ENCODE measurements around the gene DPH1. TPM values are rescaled to one million over a fixed set of nuclear protein-coding genes. Genes with fewer than 3 reads are reported as not detected.

Gene DPH1
- total RNA-seq, 4 donors from 2014 or later: 27.4 to 41.8 (median 38.3) TPM

DNA sequence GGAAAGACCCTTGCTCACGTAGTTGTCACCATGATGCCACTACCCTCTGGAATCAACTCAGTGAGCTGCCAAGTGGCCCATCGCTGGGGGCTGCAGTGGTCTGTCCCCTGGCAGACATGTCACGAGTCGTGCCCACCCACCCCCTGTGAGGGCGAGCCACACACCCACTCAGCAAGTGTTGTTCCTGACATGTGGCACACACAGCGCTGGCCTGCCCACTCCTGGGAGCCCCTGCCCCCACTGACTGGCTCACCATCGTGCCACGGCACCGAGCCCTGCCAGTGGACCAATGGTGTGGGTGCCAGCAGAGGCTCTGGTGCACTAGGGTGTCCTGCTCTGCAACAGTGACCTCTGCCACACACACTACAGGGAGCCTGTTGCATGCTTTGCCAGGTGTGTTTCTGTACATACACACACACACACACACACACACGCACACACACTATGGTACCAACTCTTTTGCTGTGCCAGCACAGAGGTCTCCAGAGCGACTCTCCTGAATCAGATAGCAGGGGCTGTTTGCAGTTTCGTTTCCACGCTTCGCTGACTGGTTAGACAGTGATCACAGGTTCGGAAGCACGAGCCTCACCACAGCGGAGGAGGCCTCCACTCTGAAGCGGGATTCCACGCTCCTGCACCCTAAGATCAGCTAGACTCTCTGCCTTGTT is 12.5 kb upstream of the DPH1 start:
- no peak for TF ChIP-seq EP300 (IDR thresholded peaks at IDR 0.05)
- TF ChIP-seq, protein P1, sequence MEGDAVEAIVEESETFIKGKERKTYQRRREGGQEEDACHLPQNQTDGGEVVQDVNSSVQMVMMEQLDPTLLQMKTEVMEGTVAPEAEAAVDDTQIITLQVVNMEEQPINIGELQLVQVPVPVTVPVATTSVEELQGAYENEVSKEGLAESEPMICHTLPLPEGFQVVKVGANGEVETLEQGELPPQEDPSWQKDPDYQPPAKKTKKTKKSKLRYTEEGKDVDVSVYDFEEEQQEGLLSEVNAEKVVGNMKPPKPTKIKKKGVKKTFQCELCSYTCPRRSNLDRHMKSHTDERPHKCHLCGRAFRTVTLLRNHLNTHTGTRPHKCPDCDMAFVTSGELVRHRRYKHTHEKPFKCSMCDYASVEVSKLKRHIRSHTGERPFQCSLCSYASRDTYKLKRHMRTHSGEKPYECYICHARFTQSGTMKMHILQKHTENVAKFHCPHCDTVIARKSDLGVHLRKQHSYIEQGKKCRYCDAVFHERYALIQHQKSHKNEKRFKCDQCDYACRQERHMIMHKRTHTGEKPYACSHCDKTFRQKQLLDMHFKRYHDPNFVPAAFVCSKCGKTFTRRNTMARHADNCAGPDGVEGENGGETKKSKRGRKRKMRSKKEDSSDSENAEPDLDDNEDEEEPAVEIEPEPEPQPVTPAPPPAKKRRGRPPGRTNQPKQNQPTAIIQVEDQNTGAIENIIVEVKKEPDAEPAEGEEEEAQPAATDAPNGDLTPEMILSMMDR (IDR thresholded peaks at IDR 0.05): no peak
- no peak for TF ChIP-seq POLR2A (IDR thresholded peaks at IDR 0.05; ENCODE audit: low read depth)
- TF ChIP-seq POLR2AphosphoS5 (IDR thresholded peaks at IDR 0.05): no peak
- WGBS: 86% methylated on average over 17 of the region's 19 CpGs
- H3K36me3 ChIP-seq: no peaks in the 10 kb centered on the region
- no peak for DNase-seq (ENCODE audit: extremely low spot score)
- H3K27me3 ChIP-seq: peaks cover 0 to 30% (median 0%) of the 10 kb centered on the region in 4 donors
- H3K4me1 ChIP-seq: peaks cover 0 to 7% (median 1%) of the 10 kb centered on the region in 4 donors
- intact Hi-C loops (cut with DNase I): no loop called here
- H3K9me3 ChIP-seq: no peaks in the 10 kb centered on the region
- no peak overlapping the region for H3K4me3 ChIP-seq
- no peak overlapping the region for H3K27ac ChIP-seq (replicated peaks in 1 of 4)

DNA sequence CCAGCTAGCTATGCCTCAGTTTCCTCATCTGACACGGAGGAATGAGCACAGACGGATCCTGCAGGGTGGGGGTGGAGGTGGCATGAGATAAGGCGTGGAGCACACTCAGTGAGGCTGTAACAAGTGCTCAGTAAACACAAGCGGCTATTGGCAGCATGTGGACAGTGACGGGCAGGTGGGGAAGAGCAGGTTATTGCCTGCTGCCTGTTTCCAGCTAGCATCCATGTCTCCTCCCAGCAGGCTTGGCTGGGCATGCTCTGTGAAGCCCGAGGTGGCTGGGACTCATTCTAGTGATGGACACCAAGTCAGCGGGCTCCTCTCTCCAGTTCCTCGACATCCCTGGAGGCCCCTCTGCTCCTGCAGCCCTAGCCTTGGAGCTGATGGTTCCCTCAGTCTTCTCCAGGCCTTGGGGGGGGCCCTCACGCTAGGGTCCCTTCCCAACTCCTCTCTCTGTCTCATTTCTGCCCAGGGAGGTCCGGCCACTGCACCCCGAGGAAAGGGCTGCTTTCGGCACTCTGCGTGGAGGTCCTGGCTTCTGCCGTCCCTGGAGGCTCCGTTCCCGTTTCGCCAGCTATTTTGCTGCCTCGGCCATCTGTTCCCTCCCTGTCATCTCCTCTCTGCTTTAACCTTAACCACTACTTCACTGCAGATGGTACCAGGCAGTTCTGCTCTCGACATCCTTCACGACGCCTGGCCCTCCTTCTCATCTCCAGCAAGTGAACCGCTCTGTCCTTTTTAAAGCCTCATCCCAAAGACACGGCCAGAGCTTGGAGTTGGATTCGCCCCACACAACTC is 11.0 kb upstream of the DPH1 start:
- Histone ChIP-seq H3K36me3 (no peaks in the 10 kb centered on the region), H3K4me1 (peaks cover 7 to 13% (median 12%) of the 10 kb centered on the region in 4 donors), H3K9me3 (no peaks in the 10 kb centered on the region), H3K27ac (replicated peaks in 1 of 4) (no peak overlapping the region), H3K4me3 (no peak overlapping the region), H3K27me3 (peaks cover 0 to 44% (median 5%) of the 10 kb centered on the region in 4 donors)
- intact Hi-C loops (cut with DNase I): no loop called here
- no peak for DNase-seq (ENCODE audit: extremely low spot score)
- WGBS: 78% methylated on average over 24 of the region's 24 CpGs
- TF ChIP-seq POLR2A (IDR thresholded peaks at IDR 0.05; ENCODE audit: low read depth) (no peak), EP300 (IDR thresholded peaks at IDR 0.05) (no peak), POLR2AphosphoS5 (IDR thresholded peaks at IDR 0.05) (no peak)
- TF ChIP-seq, protein P1 (IDR thresholded peaks at IDR 0.05): no peak

DNA sequence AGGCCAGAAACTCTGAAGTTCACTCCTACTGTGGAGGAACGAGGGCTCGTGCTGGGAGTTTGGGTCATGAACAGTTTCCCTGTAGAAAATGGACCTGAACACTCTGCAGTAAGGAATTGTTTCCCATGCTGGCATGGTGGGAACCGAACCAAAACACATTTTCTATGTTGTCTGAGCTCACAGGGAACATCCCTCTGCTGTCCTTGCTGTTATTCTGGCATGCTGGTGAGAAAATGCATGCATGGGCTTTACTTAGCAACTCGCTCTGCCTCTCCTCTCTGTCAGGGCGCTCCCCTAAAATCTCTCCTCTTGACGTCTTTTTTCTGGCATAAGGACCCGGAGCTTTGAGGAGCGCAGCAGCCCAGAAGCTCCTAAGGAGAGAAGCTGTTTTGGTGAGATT is 10.2 kb upstream of the DPH1 start:
- no peaks in the 10 kb centered on the region for H3K9me3 ChIP-seq
- intact Hi-C loops (cut with DNase I): no loop called here
- no peaks in the 10 kb centered on the region for H3K36me3 ChIP-seq
- peaks cover 6 to 52% (median 11%) of the 10 kb centered on the region in 4 donors for H3K27me3 ChIP-seq
- no peak for TF ChIP-seq EP300 (IDR thresholded peaks at IDR 0.05)
- no peak for TF ChIP-seq POLR2A (IDR thresholded peaks at IDR 0.05; ENCODE audit: low read depth)
- TF ChIP-seq, protein P1 (IDR thresholded peaks at IDR 0.05): no peak
- TF ChIP-seq POLR2AphosphoS5 (IDR thresholded peaks at IDR 0.05): no peak
- 70% methylated on average over 7 of the region's 8 CpGs for WGBS
- no peak overlapping the region for H3K4me3 ChIP-seq
- no peak overlapping the region for H3K27ac ChIP-seq (replicated peaks in 1 of 4)
- no peak for DNase-seq (ENCODE audit: extremely low spot score)
- peaks cover 15 to 21% (median 20%) of the 10 kb centered on the region in 4 donors for H3K4me1 ChIP-seq

DNA sequence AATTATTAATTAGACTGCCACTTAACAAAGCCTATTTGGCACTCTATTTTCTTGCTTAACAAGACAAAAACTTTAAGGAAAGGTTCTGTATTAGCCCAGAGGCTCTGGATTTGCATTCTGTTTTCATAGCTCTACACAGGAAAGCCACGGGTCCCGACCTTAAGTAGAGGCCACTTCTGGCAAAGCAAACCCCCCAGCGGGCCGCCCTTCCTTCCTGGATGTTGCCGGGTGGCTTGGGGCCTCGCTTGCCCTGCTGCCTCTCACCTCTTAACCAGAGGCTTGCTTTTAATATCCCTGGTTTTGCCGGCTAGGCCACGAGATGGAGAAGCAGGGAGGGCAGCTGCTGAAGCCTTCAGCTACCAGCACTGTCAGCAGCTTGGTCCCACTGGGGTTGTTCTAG is 9.2 kb upstream of the DPH1 start:
- H3K4me3 ChIP-seq: no peak overlapping the region
- intact Hi-C loops (cut with DNase I): no loop called here
- WGBS: 65% methylated on average over 8 of the region's 8 CpGs
- TF ChIP-seq EP300 (IDR thresholded peaks at IDR 0.05) (no peak), POLR2A (IDR thresholded peaks at IDR 0.05; ENCODE audit: low read depth) (no peak)
- TF ChIP-seq, protein P1 (IDR thresholded peaks at IDR 0.05): no peak
- no peak for DNase-seq (ENCODE audit: extremely low spot score)
- H3K27ac ChIP-seq (replicated peaks in 1 of 4): no peak overlapping the region
- H3K27me3 ChIP-seq: peaks cover 10 to 61% (median 18%) of the 10 kb centered on the region in 4 donors
- no peaks in the 10 kb centered on the region for H3K9me3 ChIP-seq
- H3K36me3 ChIP-seq: no peaks in the 10 kb centered on the region
- H3K4me1 ChIP-seq: peaks cover 24 to 31% (median 30%) of the 10 kb centered on the region in 4 donors

Measured in esophagus muscularis mucosa (tissue), 4 donors.